B cell (primary cell): ENCODE data around the gene ID1. TPM values are rescaled to one million over a fixed set of nuclear protein-coding genes. Genes with fewer than 3 reads are reported as not detected.

Source experiments
- ATAC-seq: fragments of 200-7000 bp; cut with Tn5 transposase; one replicate; pipeline ENCODE4 v1.10.0; 2021; ENCODE audit warnings: low read depth, mild to moderate bottlenecking, moderate number of reproducible peaks, moderate library complexity
- CTCF ChIA-PET: fragments of 350-600 bp; sonication (Branson Sonifier 250); formaldehyde crosslinking; loops from one replicate; lab custom pipeline; 2021; ENCODE audit warnings: antibody characterized with exemption, inconsistent platforms; lab: Charles Lee
- POLR2A ChIA-PET: fragments of 350-600 bp; sonication (Branson Sonifier 250); formaldehyde crosslinking; loops from one replicate; lab custom pipeline; 2021; ENCODE audit warnings: antibody characterized with exemption; lab: Charles Lee
- DNase-seq: peaks from one replicate; pipeline ENCODE4 v3.0.0; 2013
- H2AFZ ChIP-seq: 2 replicates; pipeline ENCODE4 v1.6.1; 2012; ENCODE audit warnings: mild to moderate bottlenecking, low read depth, low read length; ENCODE audit not compliant: insufficient read depth, poor library complexity, severe bottlenecking
- H3K27ac ChIP-seq, 2 donors: 1 replicate in 1 of 2; 2 replicates in 1 of 2; pipeline ENCODE4 v1.5.1; 2012 to 2013; ENCODE audit warnings: low read length in 2 of 2, mild to moderate bottlenecking in 2 of 2, moderate library complexity in 1 of 2
- H3K27me3 ChIP-seq, 4 experiments: fragments of 200-600 bp in 1 of 4; sonication (generic) in 1 of 4; replicated peaks in 1 of 4; 1 replicate in 2 of 4; 2 replicates in 2 of 4; pipeline versions ENCODE4 v1.6.1 to v1.7.0; 2013 to 2016; ENCODE audit warnings: low read length in 3 of 4, mild to moderate bottlenecking in 2 of 4, mixed read lengths in 1 of 4, moderate library complexity in 1 of 4; ENCODE audit not compliant: insufficient read depth in 4 of 4, control insufficient read depth in 3 of 4; ENCODE audit errors: control extremely low read depth in 1 of 4
- H3K36me3 ChIP-seq, 2 experiments: replicated peaks in 1 of 2; 1 replicate in 1 of 2; 2 replicates in 1 of 2; pipeline versions ENCODE4 v1.6.1 to v1.7.1; 2013; ENCODE audit warnings: low read length in 1 of 2; ENCODE audit not compliant: insufficient read depth in 2 of 2, control insufficient read depth in 1 of 2; ENCODE audit errors: control extremely low read depth in 1 of 2, extremely low read depth in 1 of 2
- H3K4me1 ChIP-seq, 2 donors: fragments of 200-600 bp in 1 of 2; sonication (generic) in 1 of 2; 1 replicate in 1 of 2; 2 replicates in 1 of 2; pipeline versions ENCODE4 v1.5.1 to v1.6.1; 2013 to 2017; ENCODE audit warnings: low read length in 2 of 2; ENCODE audit not compliant: control insufficient read depth in 2 of 2, insufficient read depth in 2 of 2
- H3K4me2 ChIP-seq: replicated peaks from 2 replicates; pipeline ENCODE3; 2012; ENCODE audit warnings: mild to moderate bottlenecking, low read depth, low read length; ENCODE audit not compliant: poor library complexity, severe bottlenecking
- H3K4me3 ChIP-seq, 5 experiments: fragments of 200-600 bp in 1 of 5; sonication (generic) in 1 of 5; 1 replicate in 3 of 5; 2 replicates in 2 of 5; pipeline versions ENCODE4 v1.5.1 to v1.7.0; 2011 to 2016; ENCODE audit warnings: low read length in 4 of 5, mild to moderate bottlenecking in 4 of 5, low read depth in 2 of 5, control low read depth in 1 of 5, moderate library complexity in 1 of 5; ENCODE audit not compliant: insufficient read depth in 1 of 5; ENCODE audit errors: control extremely low read depth in 1 of 5, extremely low read depth in 1 of 5
- H3K79me2 ChIP-seq: fragments of 200-600 bp; sonication (generic); one replicate; pipeline ENCODE4 v1.6.0; 2016; ENCODE audit warnings: low read length; ENCODE audit not compliant: control insufficient read depth, insufficient read depth
- H3K9ac ChIP-seq: fragments of 200-600 bp; sonication (generic); 2 replicates; pipeline ENCODE4 v1.6.1; 2017; ENCODE audit warnings: mild to moderate bottlenecking, low read length, moderate library complexity
- H3K9me3 ChIP-seq, 3 donors: one replicate each; pipeline versions ENCODE4 v1.6.1 to v1.7.1; 2013; ENCODE audit warnings: low read length in 2 of 3; ENCODE audit not compliant: control insufficient read depth in 2 of 3, insufficient read depth in 1 of 3; ENCODE audit errors: control extremely low read depth in 1 of 3
- H4K20me1 ChIP-seq: 2 replicates; pipeline ENCODE4 v1.6.0; 2012; ENCODE audit warnings: mild to moderate bottlenecking, low read length; ENCODE audit not compliant: insufficient read depth, control insufficient read depth, poor library complexity, severe bottlenecking
- H3K27ac Mint-ChIP-seq: one replicate; pipeline ENCODE4 v1.8.0; 2021; ENCODE audit warnings: mixed read lengths
- H3K27me3 Mint-ChIP-seq: one replicate; pipeline ENCODE4 v1.8.0; 2021; ENCODE audit warnings: mixed read lengths
- H3K4me1 Mint-ChIP-seq: one replicate; pipeline ENCODE4 v1.8.0; 2021; ENCODE audit warnings: mixed read lengths
- H3K4me3 Mint-ChIP-seq: one replicate; pipeline ENCODE4 v1.8.0; 2021; ENCODE audit warnings: mixed read lengths
- H3K9me3 Mint-ChIP-seq: one replicate; pipeline ENCODE4 v1.8.0; 2022; ENCODE audit warnings: mixed read lengths; ENCODE audit not compliant: insufficient read depth
- EZH2 ChIP-seq: IDR thresholded peaks from 2 replicates; pipeline ENCODE4 v1.6.1; 2012; ENCODE audit warnings: borderline replicate concordance, low read depth, mild to moderate bottlenecking, moderate library complexity, low read length; ENCODE audit not compliant: insufficient read depth, poor library complexity, severe bottlenecking
- WGBS: methylation state at CpG from one replicate; pipeline ENCODE4 v1.1.5; 2013; ENCODE audit warnings: missing lambda C conversion rate; ENCODE audit not compliant: insufficient coverage; 5-methylcytosine and 5-hydroxymethylcytosine counted together
- intact Hi-C: fragments of 100-400 bp; cut with micrococcal nuclease; formaldehyde crosslinking; loops from one replicate; pipeline ENCODE4 v1.10.0; 2022
- polyA plus RNA-seq: library from polyadenylated mRNA; depleted of rRNA; stranded (reverse); fragments of >200 nt; gene quantifications from 2 replicates; pipeline ENCODE4 v1.2.3, GENCODE V29; 2012
- total RNA-seq, 2 donors: library from RNA; stranded (reverse); fragments of 120-200 nt in 1 of 2; gene quantifications; 1 replicate in 1 of 2; 2 replicates in 1 of 2; pipeline versions ENCODE4 v1.2.3 to v1.2.4, GENCODE V29; 2013 to 2022
- TF ChIP-seq, protein P1 (sequence below): fragments of 200-600 bp; IDR thresholded peaks from one replicate; pipeline ENCODE4 v1.8.0; 2022; ENCODE audit warnings: antibody characterized with exemption, mild to moderate bottlenecking

Gene ID1
- total and polyA plus RNA-seq, 2 donors (not counting 1 experiment from before 2014, with no cell fraction given) = 4.4 to 68.2 TPM

DNA sequence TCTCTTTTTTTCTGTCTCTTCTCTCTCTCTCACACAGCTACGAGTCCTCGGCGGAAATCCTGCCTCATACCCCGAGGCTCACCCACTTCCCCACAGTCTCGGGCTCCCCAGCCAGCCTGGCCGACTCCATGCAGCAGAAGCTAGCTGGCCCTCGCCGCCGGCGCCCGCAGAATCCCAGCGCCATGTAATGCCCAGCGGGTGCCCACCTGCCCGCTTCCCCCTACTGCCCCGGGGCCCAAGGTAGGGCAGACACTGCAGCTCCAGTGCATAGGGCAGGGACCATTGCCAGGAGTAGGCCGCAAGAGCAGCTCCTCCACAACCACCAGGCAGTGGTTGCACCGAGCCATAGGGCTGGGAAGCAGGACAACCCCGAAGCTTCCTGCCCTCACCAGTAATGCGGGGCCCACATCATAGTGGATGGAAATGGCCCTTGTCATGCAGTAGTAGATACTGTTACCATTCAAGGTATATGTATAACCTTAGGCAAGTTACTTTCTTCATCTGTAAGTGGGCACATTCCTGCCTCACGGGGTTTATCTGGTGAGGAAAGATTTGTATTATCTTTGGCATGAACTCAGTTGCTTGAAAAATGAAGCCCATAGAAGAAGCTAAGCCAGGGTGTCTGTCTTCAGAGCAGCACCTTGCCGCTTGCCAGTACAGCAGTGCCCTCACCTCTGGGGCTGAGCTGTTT lies 36.9 kb upstream of the ID1 start:
- Histone ChIP-seq H2AFZ (no peak overlapping the region), H3K4me2 (no peak overlapping the region), H3K4me3 (no peak overlapping the region), H3K27ac (no peak overlapping the region), H3K27me3 (no peaks in the 10 kb centered on the region), H3K79me2 (no peaks in the 10 kb centered on the region), H3K36me3 (peaks cover 3 to 22% of the 10 kb centered on the region in 2 experiments), H3K4me1 (peaks cover 4 to 18% of the 10 kb centered on the region in 2 donors), H4K20me1 (no peaks in the 10 kb centered on the region), H3K9me3 (no peaks in the 10 kb centered on the region), H3K9ac (no peak overlapping the region)
- Mint-ChIP-seq H3K9me3 (no peaks in the 10 kb centered on the region), H3K27me3 (no peaks in the 10 kb centered on the region), H3K4me1 (peaks cover 18% of the 10 kb centered on the region), H3K4me3 (no peak overlapping the region), H3K27ac (no peak overlapping the region)
- ChIA-PET CTCF (interaction anchor here (0.9 to 11.5 kb wide), 13 partner anchors 10 to 159 kb away, joined by 3 to 327 read pairs (median 7); partner anchors contain the start of gene ID1), POLR2A (no interaction called here)
- intact Hi-C loops = no loop called here
- no peak for ATAC-seq
- DNase-seq = no peak
- 85% methylated on average over 17 of the region's 21 CpGs for WGBS
- TF ChIP-seq, protein P1, sequence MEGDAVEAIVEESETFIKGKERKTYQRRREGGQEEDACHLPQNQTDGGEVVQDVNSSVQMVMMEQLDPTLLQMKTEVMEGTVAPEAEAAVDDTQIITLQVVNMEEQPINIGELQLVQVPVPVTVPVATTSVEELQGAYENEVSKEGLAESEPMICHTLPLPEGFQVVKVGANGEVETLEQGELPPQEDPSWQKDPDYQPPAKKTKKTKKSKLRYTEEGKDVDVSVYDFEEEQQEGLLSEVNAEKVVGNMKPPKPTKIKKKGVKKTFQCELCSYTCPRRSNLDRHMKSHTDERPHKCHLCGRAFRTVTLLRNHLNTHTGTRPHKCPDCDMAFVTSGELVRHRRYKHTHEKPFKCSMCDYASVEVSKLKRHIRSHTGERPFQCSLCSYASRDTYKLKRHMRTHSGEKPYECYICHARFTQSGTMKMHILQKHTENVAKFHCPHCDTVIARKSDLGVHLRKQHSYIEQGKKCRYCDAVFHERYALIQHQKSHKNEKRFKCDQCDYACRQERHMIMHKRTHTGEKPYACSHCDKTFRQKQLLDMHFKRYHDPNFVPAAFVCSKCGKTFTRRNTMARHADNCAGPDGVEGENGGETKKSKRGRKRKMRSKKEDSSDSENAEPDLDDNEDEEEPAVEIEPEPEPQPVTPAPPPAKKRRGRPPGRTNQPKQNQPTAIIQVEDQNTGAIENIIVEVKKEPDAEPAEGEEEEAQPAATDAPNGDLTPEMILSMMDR = no peak
- TF ChIP-seq EZH2 = no peak

GRCh38 chr20:31568773-31569162 lies 36.3 kb upstream of the ID1 start:
- no peak overlapping the region for H3K4me3 ChIP-seq
- no peak for TF ChIP-seq EZH2
- TF ChIP-seq, protein P1 = no peak
- Mint-ChIP-seq H3K27me3 (no peaks in the 10 kb centered on the region), H3K4me1 (peaks cover 23% of the 10 kb centered on the region), H3K4me3 (no peak overlapping the region), H3K27ac (no peak overlapping the region), H3K9me3 (no peaks in the 10 kb centered on the region)
- no peaks in the 10 kb centered on the region for H3K79me2 ChIP-seq
- DNase-seq (no peak), ATAC-seq (no peak)
- no peaks in the 10 kb centered on the region for H4K20me1 ChIP-seq
- no peaks in the 10 kb centered on the region for H3K27me3 ChIP-seq
- no CpG with 5 or more reads among the region's 5 CpGs for WGBS
- no peak overlapping the region for H2AFZ ChIP-seq
- H3K9ac ChIP-seq = no peak overlapping the region
- intact Hi-C loops = loop anchor here (1.0 kb wide), 1 partner anchor 45 kb away; no protein-coding TSS in a partner anchor
- H3K9me3 ChIP-seq = no peaks in the 10 kb centered on the region
- ChIA-PET POLR2A (no interaction called here), CTCF (interaction anchor here (1.4 to 11.5 kb wide), 11 partner anchors 8 to 155 kb away, joined by 3 to 327 read pairs (median 10); partner anchors contain the start of gene ID1)
- no peak overlapping the region for H3K4me2 ChIP-seq
- no peak overlapping the region for H3K27ac ChIP-seq
- H3K36me3 ChIP-seq = peaks cover 3 to 17% of the 10 kb centered on the region in 2 experiments
- peaks cover 8 to 24% of the 10 kb centered on the region in 2 donors for H3K4me1 ChIP-seq
